Sigmoid colon (tissue), 7 donors: ENCODE data around the gene BIRC7. TPM values are rescaled to one million over a fixed set of nuclear protein-coding genes. Genes with fewer than 3 reads are reported as not detected.
"Not testable (repeated sequence)": the region's sequence is repeated elsewhere in the genome, so short reads cannot be mapped to it uniquely, and the experiment has no call there.

Experiments
- DNase-seq: peaks from one replicate; pipeline ENCODE4 v3.0.0-alpha.2; 2019
- H3K27ac ChIP-seq, 4 donors: fragments of 200-600 bp; sonication (generic); one replicate each; pipeline ENCODE4 v1.5.1; 2016 to 2019; ENCODE audit warnings: mild to moderate bottlenecking in 1 of 4
- H3K27me3 ChIP-seq, 3 donors: fragments of 200-600 bp; sonication (generic); one replicate each; pipeline ENCODE4 v1.5.1; 2019; ENCODE audit warnings: mild to moderate bottlenecking in 1 of 3
- H3K36me3 ChIP-seq, 4 donors: fragments of 200-600 bp; sonication (generic); one replicate each; pipeline ENCODE4 v1.5.1; 2016 to 2019
- H3K4me1 ChIP-seq, 4 donors: fragments of 200-600 bp; sonication (generic); one replicate each; pipeline ENCODE4 v1.5.1; 2017 to 2019
- H3K4me3 ChIP-seq, 4 donors: fragments of 200-600 bp; sonication (generic); one replicate each; pipeline ENCODE4 v1.5.1; 2017 to 2019; ENCODE audit warnings: mild to moderate bottlenecking in 2 of 4, moderate library complexity in 1 of 4
- H3K9me3 ChIP-seq, 4 donors: fragments of 200-600 bp in 3 of 4; sonication (generic) in 3 of 4; one replicate each; pipeline versions ENCODE4 v1.5.1 to v1.6.1; 2013 to 2019
- EP300 ChIP-seq, 4 donors: sonication (generic); formaldehyde crosslinking; IDR thresholded peaks; one replicate each; pipeline ENCODE4 v1.6.1; 2017; ENCODE audit warnings: antibody characterized with exemption in 4 of 4
- POLR2A ChIP-seq, 2 donors: fragments of 450-650 bp; IDR thresholded peaks; one replicate each; pipeline ENCODE4 v1.6.1; 2016; ENCODE audit warnings: antibody characterized with exemption in 2 of 2, mild to moderate bottlenecking in 2 of 2, moderate library complexity in 2 of 2
- POLR2AphosphoS5 ChIP-seq, 4 donors: sonication (generic); formaldehyde crosslinking; IDR thresholded peaks; one replicate each; pipeline ENCODE4 v1.6.1; 2017; ENCODE audit warnings: antibody characterized with exemption in 4 of 4
- WGBS, 2 donors: extraction: QIAGEN DNeasy Blood & Tissue Kit; methylation state at CpG; one replicate each; pipeline ENCODE4 v1.1.7; 2013; 5-methylcytosine and 5-hydroxymethylcytosine counted together
- intact Hi-C: fragments of 100-400 bp; cut with DNase I; formaldehyde crosslinking; loops from one replicate; pipeline ENCODE4 v1.15.1; 2023
- polyA plus RNA-seq, 3 donors: library from polyadenylated mRNA; stranded (reverse); fragments of 200-250 nt; gene quantifications; one replicate each; pipeline ENCODE4 v1.2.3, GENCODE V29; 2013
- total RNA-seq, 4 donors: library from RNA; depleted of rRNA; stranded (reverse); fragments of >200 nt; gene quantifications; one replicate each; pipeline ENCODE4 v1.1.0, GENCODE V29; 2016
- TF ChIP-seq, protein P1 (sequence below), 4 experiments: fragments of 450-650 bp in 3 of 4; fragments of 200-600 bp in 1 of 4; IDR thresholded peaks; one replicate each; pipeline ENCODE4 v1.5.1; 2016 to 2019; ENCODE audit warnings: antibody characterized with exemption in 4 of 4, mild to moderate bottlenecking in 3 of 4, moderate library complexity in 2 of 4
- donor health status: healthy with polysubstance abuse.
- donor health status: Bipolar disorder and iron deficiency.
- donor health status: healthy.

The BIRC7 gene
- total and polyA plus RNA-seq, 7 donors: 0.15 to 1.2 (median 0.66) TPM; not detected in 3

DNA sequence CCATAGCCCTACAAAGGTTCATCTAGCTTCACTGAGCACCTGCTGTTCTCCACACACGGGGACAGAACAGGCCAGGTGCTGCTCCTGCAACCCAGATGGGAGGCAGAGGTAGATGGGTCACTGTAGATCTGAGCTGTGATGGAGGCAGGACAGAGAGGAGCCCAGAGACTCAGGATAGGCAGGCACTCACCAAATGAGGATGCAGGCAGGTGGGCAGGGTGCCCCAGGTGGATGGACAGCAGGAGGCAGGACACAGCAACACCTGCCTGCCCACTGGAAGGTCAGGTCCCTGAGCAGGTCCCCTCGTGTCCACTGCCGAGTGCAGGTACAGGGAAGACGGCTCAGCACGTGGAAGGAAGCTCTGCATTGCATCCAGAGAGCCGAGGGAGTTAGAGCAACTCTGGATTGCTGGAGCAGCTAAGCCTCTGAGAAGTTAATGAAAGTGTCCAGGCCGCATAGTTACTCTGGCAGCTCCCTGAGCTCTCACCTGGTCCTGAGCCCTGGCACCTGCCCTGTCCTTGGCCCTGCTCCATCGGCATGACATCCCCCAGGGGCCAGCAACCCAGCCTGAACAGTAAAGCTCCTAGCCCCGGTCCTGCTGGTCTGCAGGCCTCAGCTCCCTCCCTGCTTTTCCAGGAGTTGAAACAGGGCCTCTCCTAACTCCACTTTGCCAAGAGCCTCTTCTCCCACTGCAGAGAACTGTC, 14.9 kb upstream of the BIRC7 start:
- peaks cover 0 to 20% (median 18%) of the 10 kb centered on the region in 4 donors for H3K4me1 ChIP-seq
- H3K9me3 ChIP-seq: no peaks in the 10 kb centered on the region
- intact Hi-C loops: no loop called here
- no peak overlapping the region for H3K27ac ChIP-seq
- 59 to 69% methylated on average over 9 of the region's 9 CpGs for WGBS, 2 donors
- H3K36me3 ChIP-seq: no peaks in the 10 kb centered on the region
- no peak for DNase-seq
- no peak overlapping the region for H3K4me3 ChIP-seq
- TF ChIP-seq POLR2AphosphoS5 (IDR thresholded peaks at IDR 0.05) (no peak), POLR2A (IDR thresholded peaks at IDR 0.05) (no peak), EP300 (IDR thresholded peaks at IDR 0.05) (no peak)
- TF ChIP-seq, protein P1, sequence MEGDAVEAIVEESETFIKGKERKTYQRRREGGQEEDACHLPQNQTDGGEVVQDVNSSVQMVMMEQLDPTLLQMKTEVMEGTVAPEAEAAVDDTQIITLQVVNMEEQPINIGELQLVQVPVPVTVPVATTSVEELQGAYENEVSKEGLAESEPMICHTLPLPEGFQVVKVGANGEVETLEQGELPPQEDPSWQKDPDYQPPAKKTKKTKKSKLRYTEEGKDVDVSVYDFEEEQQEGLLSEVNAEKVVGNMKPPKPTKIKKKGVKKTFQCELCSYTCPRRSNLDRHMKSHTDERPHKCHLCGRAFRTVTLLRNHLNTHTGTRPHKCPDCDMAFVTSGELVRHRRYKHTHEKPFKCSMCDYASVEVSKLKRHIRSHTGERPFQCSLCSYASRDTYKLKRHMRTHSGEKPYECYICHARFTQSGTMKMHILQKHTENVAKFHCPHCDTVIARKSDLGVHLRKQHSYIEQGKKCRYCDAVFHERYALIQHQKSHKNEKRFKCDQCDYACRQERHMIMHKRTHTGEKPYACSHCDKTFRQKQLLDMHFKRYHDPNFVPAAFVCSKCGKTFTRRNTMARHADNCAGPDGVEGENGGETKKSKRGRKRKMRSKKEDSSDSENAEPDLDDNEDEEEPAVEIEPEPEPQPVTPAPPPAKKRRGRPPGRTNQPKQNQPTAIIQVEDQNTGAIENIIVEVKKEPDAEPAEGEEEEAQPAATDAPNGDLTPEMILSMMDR (IDR thresholded peaks at IDR 0.05): no peak
- H3K27me3 ChIP-seq: no peaks in the 10 kb centered on the region

DNA sequence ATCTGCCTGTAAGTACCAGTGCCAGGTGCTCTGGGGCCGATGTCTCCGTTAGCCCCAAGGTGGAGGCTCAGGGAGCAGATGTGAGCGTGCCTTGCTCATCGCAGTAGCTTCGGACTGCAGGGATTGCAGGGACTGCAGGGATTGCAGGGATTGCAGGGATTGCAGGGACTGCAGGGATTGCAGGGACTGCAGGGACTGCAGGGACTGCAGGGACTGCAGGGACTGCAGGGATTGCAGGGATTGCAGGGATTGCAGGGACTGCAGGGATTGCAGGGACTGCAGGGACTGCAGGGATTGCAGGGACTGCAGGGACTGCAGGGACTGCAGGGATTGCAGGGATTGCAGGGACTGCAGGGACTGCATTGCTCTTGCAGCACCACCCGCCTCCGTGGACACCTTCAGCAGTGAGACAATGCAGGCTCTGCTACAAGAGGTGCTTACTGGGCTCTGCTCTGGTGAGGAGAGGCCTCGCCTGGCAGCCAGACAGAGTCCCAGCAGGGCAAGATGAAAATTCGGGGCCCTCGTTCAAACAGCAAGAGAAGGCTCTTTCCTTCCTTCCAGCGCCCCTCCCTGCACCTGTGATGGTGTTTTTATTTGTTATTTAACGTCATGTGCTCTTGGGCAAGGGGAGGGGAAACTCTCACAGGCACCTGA, 14.2 kb upstream of the BIRC7 start:
- H3K27me3 ChIP-seq, H3K9me3 ChIP-seq, intact Hi-C loops, H3K27ac ChIP-seq, H3K4me3 ChIP-seq, DNase-seq, H3K36me3 ChIP-seq: not testable (repeated sequence)
- H3K4me1 ChIP-seq: peaks cover 0 to 17% (median 15%) of the 10 kb centered on the region in 4 donors
- WGBS, 2 donors: 64 to 78% methylated on average over 12 of the region's 12 CpGs

DNA sequence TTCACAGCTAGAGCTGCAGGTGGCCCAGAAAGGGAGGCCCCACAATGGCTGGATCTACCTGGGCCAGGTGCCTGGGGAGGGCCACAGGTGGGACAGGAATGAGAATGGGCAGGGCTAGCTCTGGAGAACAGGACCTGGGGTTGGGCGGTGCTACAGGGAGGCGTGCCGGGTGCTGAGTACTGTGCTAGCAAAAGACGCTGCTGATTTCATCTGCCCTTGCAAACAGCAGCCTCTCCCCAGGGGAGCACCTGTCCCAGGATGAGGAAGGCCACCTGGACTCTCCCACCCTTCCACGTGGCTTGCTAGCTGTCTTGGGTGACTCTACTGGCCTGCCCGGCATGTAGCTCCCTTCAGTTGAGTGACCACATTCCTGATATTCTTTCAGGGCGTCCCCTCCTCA, 13.2 kb upstream of the BIRC7 start:
- 27 to 64% methylated on average over 7 of the region's 7 CpGs for WGBS, 2 donors
- no peak for TF ChIP-seq POLR2A (IDR thresholded peaks at IDR 0.05)
- TF ChIP-seq EP300 (IDR thresholded peaks at IDR 0.05): no peak
- no peak for TF ChIP-seq POLR2AphosphoS5 (IDR thresholded peaks at IDR 0.05)
- TF ChIP-seq, protein P1 (IDR thresholded peaks at IDR 0.05): no peak
- Histone ChIP-seq H3K36me3 (no peaks in the 10 kb centered on the region), H3K4me3 (no peak overlapping the region), H3K27me3 (no peaks in the 10 kb centered on the region), H3K9me3 (no peaks in the 10 kb centered on the region), H3K4me1 (peaks cover 0 to 14% (median 11%) of the 10 kb centered on the region in 4 donors), H3K27ac (no peak overlapping the region)
- intact Hi-C loops: no loop called here
- no peak for DNase-seq

DNA sequence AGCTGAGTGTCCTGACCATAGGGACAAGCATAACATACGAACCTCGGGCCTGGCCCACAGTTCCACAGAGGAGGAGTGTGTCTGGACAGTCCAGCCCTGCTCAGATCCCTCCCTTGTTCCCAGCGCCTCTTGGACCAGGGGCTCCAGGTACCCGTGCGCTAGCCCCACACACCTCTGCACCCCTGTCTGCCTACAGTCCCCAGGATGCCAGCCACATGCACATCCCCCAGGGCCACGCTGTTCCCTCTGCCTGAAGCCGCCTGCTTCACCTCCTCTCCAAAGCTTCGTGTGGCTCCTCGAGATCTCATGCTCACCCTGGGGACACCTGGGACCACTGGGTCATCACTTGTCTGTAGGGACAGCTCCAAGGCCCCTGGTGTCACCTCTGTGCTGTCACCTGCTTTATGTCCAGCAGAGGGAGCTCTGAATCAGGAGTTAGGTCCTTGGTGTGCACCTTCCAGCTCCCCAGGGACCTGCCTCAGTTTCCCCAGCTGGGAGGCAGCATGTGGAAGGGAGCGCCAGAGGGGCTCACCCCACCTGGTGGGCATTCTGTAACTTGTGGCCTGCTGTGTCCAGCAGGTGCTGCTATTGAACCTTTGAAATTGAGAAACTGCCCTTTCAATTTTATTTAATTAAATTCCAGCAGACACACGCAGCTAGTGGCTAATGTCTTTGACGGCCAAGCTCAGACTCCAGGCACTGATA, 12.4 kb upstream of the BIRC7 start:
- peaks cover 0 to 14% (median 11%) of the 10 kb centered on the region in 4 donors for H3K4me1 ChIP-seq
- intact Hi-C loops: no loop called here
- DNase-seq: no peak
- H3K27me3 ChIP-seq: no peaks in the 10 kb centered on the region
- no peaks in the 10 kb centered on the region for H3K36me3 ChIP-seq
- no peaks in the 10 kb centered on the region for H3K9me3 ChIP-seq
- 48 to 57% methylated on average over 12 of the region's 12 CpGs for WGBS, 2 donors
- TF ChIP-seq POLR2A (IDR thresholded peaks at IDR 0.05): no peak
- TF ChIP-seq, protein P1 (IDR thresholded peaks at IDR 0.05): peak; percentile 16 to 59 (median 42)
- H3K27ac ChIP-seq: no peak overlapping the region
- no peak overlapping the region for H3K4me3 ChIP-seq

DNA sequence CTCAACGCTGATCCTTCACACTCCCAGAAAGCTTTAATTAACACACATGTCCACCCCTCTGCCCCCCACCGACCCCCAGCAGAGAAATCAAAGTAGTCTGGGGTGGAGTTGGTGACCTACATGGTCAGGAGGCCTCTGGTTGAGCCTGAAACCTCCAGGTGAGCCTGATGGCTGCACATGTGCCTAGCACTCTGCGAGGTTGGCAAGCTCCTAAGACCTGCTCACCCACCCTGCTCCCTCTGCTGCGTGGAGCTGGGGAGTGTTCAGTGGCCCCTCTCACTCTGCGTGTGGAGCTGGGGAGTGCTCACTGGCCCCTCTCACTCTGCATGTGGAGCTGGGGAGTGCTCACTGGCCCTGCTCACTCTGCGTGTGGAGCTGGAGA, 11.9 kb upstream of the BIRC7 start:
- intact Hi-C loops: no loop called here
- Histone ChIP-seq H3K4me1 (peaks cover 0 to 14% (median 11%) of the 10 kb centered on the region in 4 donors), H3K27me3 (peaks cover 0 to 4% (median 1%) of the 10 kb centered on the region in 3 donors), H3K27ac (no peak overlapping the region), H3K36me3 (no peaks in the 10 kb centered on the region), H3K4me3 (no peak overlapping the region), H3K9me3 (no peaks in the 10 kb centered on the region)
- TF ChIP-seq POLR2AphosphoS5 (IDR thresholded peaks at IDR 0.05) (no peak), POLR2A (IDR thresholded peaks at IDR 0.05) (no peak), EP300 (IDR thresholded peaks at IDR 0.05) (no peak)
- TF ChIP-seq, protein P1 (IDR thresholded peaks at IDR 0.05): no peak
- no peak for DNase-seq
- 74 to 81% methylated on average over 6 of the region's 6 CpGs for WGBS, 2 donors
